GM12873 (cell line): ENCODE data around the gene EEF2K.

Experiments
- CTCF ChIP-seq: IDR thresholded peaks from 2 replicates; pipeline ENCODE4 v1.5.1; 2012; ENCODE audit warnings: low read depth, mild to moderate bottlenecking, moderate library complexity, low read length, control low read depth; ENCODE audit not compliant: insufficient read depth; ENCODE audit errors: missing control alignments

EEF2K gene

GRCh38 chr16:22214889-22215288, 8.8 kb downstream of the EEF2K start:
- no peak for TF ChIP-seq CTCF

GRCh38 chr16:22216191-22216831, 10.2 kb downstream of the EEF2K start:
- TF ChIP-seq CTCF = no peak

- TF ChIP-seq CTCF = no peak
Observed at GRCh38 chr16:22217890-22218730, 12.0 kb downstream of the EEF2K start.

GRCh38 chr16:22219389-22220068, 13.5 kb downstream of the EEF2K start:
- no peak for TF ChIP-seq CTCF

GRCh38 chr16:22220069-22220440, 14.0 kb downstream of the EEF2K start:
- TF ChIP-seq CTCF = no peak

- TF ChIP-seq CTCF = no peak
Observed at GRCh38 chr16:22220714-22221113, 14.6 kb downstream of the EEF2K start.

GRCh38 chr16:22222006-22222405, 15.9 kb downstream of the EEF2K start:
- no peak for TF ChIP-seq CTCF
